K562 (cell line): ENCODE results near the gene ZNF554. TPM values are rescaled to one million over a fixed set of nuclear protein-coding genes. Genes with fewer than 3 reads are reported as not detected.
A peak's percentile ranks its signal among the peaks of the same experiment; 100 is the strongest.

ENCODE experiments used
- BRCA1 ChIP-seq, 2 experiments: fragments of 450-650 bp in 1 of 2; sonication (generic) in 1 of 2; formaldehyde crosslinking in 1 of 2; IDR thresholded peaks; 2 replicates each; pipeline versions ENCODE4 v1.5.0 to v1.6.1; 2017 to 2020; ENCODE audit warnings: mild to moderate bottlenecking in 1 of 2, missing genetic modification reagents in 1 of 2
- CHD4 ChIP-seq: fragments of 200-600 bp; sonication (generic); IDR thresholded peaks from 3 replicates; pipeline ENCODE4 v1.6.1; 2012; ENCODE audit warnings: low read depth, mild to moderate bottlenecking, mixed read lengths, low read length, inconsistent platforms; ENCODE audit not compliant: insufficient read depth, insufficient replicate concordance, poor library complexity, severe bottlenecking
- CTBP1 ChIP-seq: fragments of 450-650 bp; IDR thresholded peaks from 2 replicates; pipeline ENCODE4 v1.6.1; 2016; ENCODE audit warnings: borderline replicate concordance
- HDAC2 ChIP-seq: fragments of 450-650 bp; IDR thresholded peaks from 2 replicates; pipeline ENCODE4 v1.6.1; 2016; ENCODE audit warnings: mild to moderate bottlenecking
- HLTF ChIP-seq: fragments of 450-650 bp; IDR thresholded peaks from 2 replicates; pipeline ENCODE4 v1.6.1; 2016
- NR2F6 ChIP-seq: fragments of 450-650 bp; formaldehyde crosslinking; IDR thresholded peaks from 2 replicates; pipeline ENCODE4 v1.4.0; 2020; ENCODE audit warnings: mild to moderate bottlenecking
- PCBP1 ChIP-seq: fragments of 200-400 bp; formaldehyde crosslinking; IDR thresholded peaks from 2 replicates; pipeline ENCODE4 v1.6.1; 2018; ENCODE audit warnings: mild to moderate bottlenecking, low read depth, low read length; ENCODE audit not compliant: poor library complexity, severe bottlenecking
- POLR2AphosphoS5 ChIP-seq: IDR thresholded peaks from 2 replicates; pipeline ENCODE4 v1.6.1; 2011; ENCODE audit warnings: mild to moderate bottlenecking, low read depth, low read length, moderate library complexity; ENCODE audit not compliant: control insufficient read depth, insufficient read depth
- PTRF ChIP-seq: fragments of 450-650 bp; IDR thresholded peaks from 2 replicates; pipeline ENCODE4 v1.6.1; 2016; ENCODE audit warnings: mild to moderate bottlenecking, missing genetic modification characterization, missing compliant biosample characterization
- RBFOX2 ChIP-seq: fragments of 200-400 bp; formaldehyde crosslinking; IDR thresholded peaks from 2 replicates; pipeline ENCODE4 v1.6.1; 2017; ENCODE audit warnings: low read depth, mild to moderate bottlenecking, low read length, moderate library complexity
- RNF2 ChIP-seq: sonication (generic); IDR thresholded peaks from 2 replicates; pipeline ENCODE4 v1.6.1; 2016
- SRSF9 ChIP-seq: fragments of 200-400 bp; formaldehyde crosslinking; IDR thresholded peaks from 2 replicates; pipeline ENCODE4 v1.6.1; 2017; ENCODE audit warnings: low read depth, low read length, borderline replicate concordance
- STAT5A ChIP-seq: IDR thresholded peaks from 2 replicates; pipeline ENCODE4 v1.6.1; 2012; ENCODE audit warnings: low read length, inconsistent platforms, borderline replicate concordance
- STAT5B ChIP-seq: fragments of 250-450 bp; sonication (Bioruptor Pico); IDR thresholded peaks from 2 replicates; pipeline ENCODE4 v1.8.0; 2021; ENCODE audit warnings: mild to moderate bottlenecking, inconsistent platforms
- TCF15 ChIP-seq: fragments of 250-450 bp; sonication (Bioruptor Pico); IDR thresholded peaks from 2 replicates; pipeline ENCODE4 v1.8.0; 2022; ENCODE audit warnings: moderate library complexity, mild to moderate bottlenecking, inconsistent platforms
- XRCC4 ChIP-seq: IDR thresholded peaks from one replicate; pipeline ENCODE4 v1.6.1; 2011; ENCODE audit not compliant: insufficient read depth, insufficient read length; ENCODE audit errors: extremely low read depth
- ZBTB11 ChIP-seq, 3 experiments: fragments of 200-800 bp in 1 of 3; fragments of 250-450 bp in 1 of 3; fragments of 450-650 bp in 1 of 3; sonication (Bioruptor Pico) in 1 of 3; sonication (Bioruptor generic) in 1 of 3; formaldehyde crosslinking in 1 of 3; IDR thresholded peaks; 2 replicates each; pipeline versions ENCODE4 v1.6.1 to v1.8.0; 2016 to 2022; ENCODE audit warnings: mild to moderate bottlenecking in 2 of 3, missing genetic modification characterization in 2 of 3, missing compliant biosample characterization in 1 of 3, moderate library complexity in 1 of 3
- ZKSCAN1 ChIP-seq: fragments of 150-350 bp; IDR thresholded peaks from 2 replicates; pipeline ENCODE4 v1.6.1; 2016; ENCODE audit warnings: low read depth, low read length
- ZNF121 ChIP-seq: sonication (generic); formaldehyde crosslinking; conservative IDR thresholded peaks from 2 replicates; pipeline ENCODE4 v1.8.0; 2022; ENCODE audit warnings: missing genetic modification reagents
- ZNF280B ChIP-seq: fragments of 250-450 bp; sonication (Bioruptor Pico); IDR thresholded peaks from 2 replicates; pipeline ENCODE4 v1.5.1; 2021; ENCODE audit warnings: mild to moderate bottlenecking
- ZNF695 ChIP-seq: fragments of 450-650 bp; formaldehyde crosslinking; IDR thresholded peaks from 2 replicates; pipeline ENCODE4 v1.4.0; 2020; ENCODE audit warnings: mild to moderate bottlenecking, moderate library complexity
- ZNF79 ChIP-seq: fragments of 250-450 bp; sonication (Bioruptor Pico); IDR thresholded peaks from 2 replicates; pipeline ENCODE4 v1.4.0; 2020; ENCODE audit warnings: low read depth, mild to moderate bottlenecking, moderate library complexity
- polyA plus RNA-seq, 8 experiments: library from polyadenylated mRNA; depleted of rRNA in 4 of 8; stranded (reverse) in 5 of 8; unstranded in 3 of 8; fragments of >200 nt; fragmentation: Nextera tagmentation in 2 of 8; fragmentation: Illumina TruSeq in 1 of 8; extraction: Ambion mirVana in 2 of 8; extraction: Trizol in 1 of 8; gene quantifications; 2 replicates each; pipeline versions ENCODE4 v1.2.1 to v1.2.3, GENCODE V29; 2011 to 2014; ENCODE audit warnings: inconsistent platforms in 1 of 8, missing spikeins in 1 of 8
- total RNA-seq, 7 experiments: library from RNA; depleted of rRNA in 6 of 7; stranded (reverse); fragments of >200 nt in 6 of 7; fragmentation: Illumina TruSeq in 2 of 7; extraction: Trizol in 2 of 7; gene quantifications; 2 replicates each; pipeline versions ENCODE4 v1.2.1 to v1.2.3, GENCODE V29; 2011 to 2021; ENCODE audit warnings: low replicate concordance in 1 of 7

Gene ZNF554
- total and polyA plus RNA-seq, 9 of the 15 experiments (the other 6 are each of a cell fraction or from before 2014, with no cell fraction given) = 0.07 to 1.8 (median 1.1) TPM

- TF ChIP-seq XRCC4 = no peak
- 0 out of 2 replicates have a peak, but pooled peaks have one; percentile 43 for TF ChIP-seq POLR2AphosphoS5
- no peak for TF ChIP-seq ZNF121 (CRISPR knock-in tag)
- TF ChIP-seq HLTF = no peak
- no peak for TF ChIP-seq STAT5B
- no peak for TF ChIP-seq TCF15 (CRISPR knock-in tag)
- no peak for TF ChIP-seq RBFOX2
- TF ChIP-seq ZBTB11 (CRISPR knock-in tag; IDR thresholded peaks at IDR 0.05) = no peak
- no peak for TF ChIP-seq ZNF79 (CRISPR knock-in tag)
- no peak for TF ChIP-seq ZKSCAN1
- TF ChIP-seq PTRF (tag) = no peak
- no peak for TF ChIP-seq PCBP1
- TF ChIP-seq BRCA1 (IDR thresholded peaks at IDR 0.05) = no peak
- TF ChIP-seq BRCA1 (CRISPR knock-in tag; IDR thresholded peaks at IDR 0.05) = no peak
- no peak for TF ChIP-seq NR2F6
- peak; percentile 65; the same call in 1 of the 2 replicates for TF ChIP-seq HDAC2
- no peak for TF ChIP-seq CHD4
- peak; percentile 77 for TF ChIP-seq STAT5A
- TF ChIP-seq ZNF695 (CRISPR knock-in tag) = no peak
- no peak for TF ChIP-seq ZNF280B (CRISPR knock-in tag)
- no peak for TF ChIP-seq RNF2
- 0 out of 2 replicates have a peak, but pooled peaks have one; percentile 14 for TF ChIP-seq CTBP1
- TF ChIP-seq SRSF9 = no peak
Measured at GRCh38 chr19:2883686-2884439, 64.2 kb downstream of the ZNF554 start (continued).
